Measurements from ENCODE around the gene IZUMO4.
A peak's percentile ranks its signal among the peaks of the same experiment; 100 is the strongest.

IZUMO4 gene

GRCh38 chr19:2096480-2097202 lies at the start of gene IZUMO4:
TSS of gene IZUMO4 (plus strand) at chr19:2096915. CDS start at chr19:2096946, 31 bp downstream.
- peak; percentile 96 for DNase-seq (ENCODE audit: low read depth)

GRCh38 chr19:2047076-2047448 lies 49.7 kb upstream of the IZUMO4 start:
- DNase-seq (ENCODE audit: low read depth): no peak

DNA sequence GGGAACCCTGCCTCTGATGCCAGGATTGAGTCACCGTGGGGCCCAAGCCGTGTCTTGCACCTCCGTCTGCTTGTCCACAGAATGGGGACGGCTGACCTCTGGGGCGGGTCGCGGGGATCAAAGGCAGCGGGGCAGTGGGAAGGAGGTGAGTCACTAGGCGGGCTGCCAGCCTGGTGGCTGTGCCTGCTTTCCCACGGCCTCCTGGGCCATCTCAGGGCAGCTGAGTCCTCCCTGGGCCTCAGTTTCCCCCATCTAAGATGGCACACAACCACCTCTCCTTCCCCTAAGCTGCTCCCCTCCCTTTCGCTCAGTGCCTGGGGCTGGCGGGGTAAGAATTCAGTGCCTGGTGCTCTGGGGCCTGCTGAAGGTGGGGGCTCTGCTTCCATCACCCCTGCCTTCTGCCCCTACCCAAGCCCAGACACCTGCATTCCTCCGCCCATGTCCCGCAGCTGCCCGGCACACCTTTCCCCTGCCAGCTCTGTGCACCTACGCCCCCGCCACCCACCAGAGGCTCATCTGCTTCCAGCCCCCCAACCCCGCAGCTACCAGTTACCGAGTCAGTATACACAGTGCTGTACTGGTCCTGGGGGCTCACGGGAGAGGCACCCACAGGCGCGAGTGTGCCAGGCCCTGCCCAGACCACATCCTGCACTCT lies 49.1 kb upstream of the IZUMO4 start:
- no peak for DNase-seq (ENCODE audit: low read depth)

DNA sequence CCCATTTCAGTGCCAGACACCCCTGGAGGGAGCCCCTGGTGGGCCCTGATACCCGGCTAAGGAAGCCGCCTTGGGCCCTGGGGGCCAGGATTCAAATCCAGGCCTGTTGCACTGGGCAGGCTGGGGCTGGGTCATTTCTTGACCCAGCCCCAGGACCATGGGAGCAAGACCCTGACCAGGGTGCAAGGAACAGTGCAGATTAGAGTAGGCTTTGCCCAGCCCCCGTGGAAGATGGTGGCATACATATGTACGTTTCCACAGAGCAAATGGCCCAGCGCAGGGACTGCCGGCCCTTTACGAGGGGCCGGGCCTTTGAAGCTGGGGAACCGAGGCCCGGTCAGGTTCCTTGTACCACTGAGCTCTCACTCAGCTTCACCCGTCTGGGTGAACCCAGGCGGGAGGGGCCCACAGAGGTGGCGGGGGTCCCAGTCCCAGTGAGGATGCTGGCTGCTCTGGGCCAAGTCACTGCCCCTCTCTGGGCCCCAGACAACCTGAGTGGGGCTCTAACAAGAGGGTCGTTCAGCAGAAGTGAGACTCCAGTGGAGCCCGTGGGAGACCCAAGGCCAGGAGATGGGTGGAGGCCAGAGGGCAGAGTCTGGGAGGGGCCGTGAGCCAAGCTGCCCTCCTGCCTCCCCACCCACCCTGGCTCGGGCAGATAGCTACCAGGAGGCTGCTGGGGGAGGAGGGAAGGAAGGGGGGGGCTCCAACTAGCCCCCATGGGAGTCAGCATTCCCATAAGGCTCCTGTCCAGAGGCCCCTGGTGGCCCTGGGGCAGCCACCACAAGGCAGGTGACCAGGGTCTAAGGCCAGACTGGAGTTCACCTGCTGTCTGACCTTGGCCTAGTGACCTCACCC lies 48.4 kb upstream of the IZUMO4 start:
- no peak for DNase-seq (ENCODE audit: low read depth)

DNA sequence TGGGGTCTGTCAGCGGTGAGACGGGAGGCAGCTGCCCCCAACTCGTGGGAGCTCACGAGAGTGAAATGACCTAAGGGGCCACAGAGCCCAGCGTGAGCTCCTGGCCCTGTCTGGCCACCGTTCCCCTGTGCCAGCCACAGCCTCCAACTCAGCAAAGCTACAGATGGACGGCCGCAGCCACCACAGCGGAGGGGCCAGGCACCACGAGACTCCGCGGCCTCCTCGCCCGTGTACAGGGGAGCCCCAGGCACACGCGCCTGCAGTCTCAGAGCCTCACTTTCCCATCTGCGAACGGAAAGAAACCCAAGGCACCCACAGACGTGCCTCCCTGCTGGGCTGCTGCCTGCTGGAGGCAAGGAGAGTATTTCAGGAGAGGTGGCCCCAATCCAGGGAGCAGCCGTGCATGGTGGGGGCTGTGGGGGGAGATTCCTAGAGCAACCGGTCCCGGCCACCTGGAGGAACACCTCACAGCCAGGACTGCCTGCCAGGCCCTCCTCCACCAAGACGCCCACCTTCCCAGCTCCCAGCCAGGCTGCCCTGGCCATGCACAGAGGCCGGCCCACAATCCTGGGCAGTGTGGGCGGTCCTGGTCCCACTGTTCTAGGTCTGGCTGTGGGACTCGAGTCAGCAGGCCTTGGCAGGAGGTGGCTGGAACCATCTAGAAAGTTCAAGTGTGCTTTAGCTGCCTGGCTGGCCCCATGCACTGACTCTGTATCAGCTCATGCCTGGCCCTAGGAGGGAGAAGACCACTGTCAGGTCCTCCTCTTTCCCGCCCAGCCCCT lies 47.6 kb upstream of the IZUMO4 start:
- no peak for DNase-seq (ENCODE audit: low read depth)

- no peak for DNase-seq (ENCODE audit: low read depth)
Observed at GRCh38 chr19:2049741-2050348, 46.9 kb upstream of the IZUMO4 start.

DNA sequence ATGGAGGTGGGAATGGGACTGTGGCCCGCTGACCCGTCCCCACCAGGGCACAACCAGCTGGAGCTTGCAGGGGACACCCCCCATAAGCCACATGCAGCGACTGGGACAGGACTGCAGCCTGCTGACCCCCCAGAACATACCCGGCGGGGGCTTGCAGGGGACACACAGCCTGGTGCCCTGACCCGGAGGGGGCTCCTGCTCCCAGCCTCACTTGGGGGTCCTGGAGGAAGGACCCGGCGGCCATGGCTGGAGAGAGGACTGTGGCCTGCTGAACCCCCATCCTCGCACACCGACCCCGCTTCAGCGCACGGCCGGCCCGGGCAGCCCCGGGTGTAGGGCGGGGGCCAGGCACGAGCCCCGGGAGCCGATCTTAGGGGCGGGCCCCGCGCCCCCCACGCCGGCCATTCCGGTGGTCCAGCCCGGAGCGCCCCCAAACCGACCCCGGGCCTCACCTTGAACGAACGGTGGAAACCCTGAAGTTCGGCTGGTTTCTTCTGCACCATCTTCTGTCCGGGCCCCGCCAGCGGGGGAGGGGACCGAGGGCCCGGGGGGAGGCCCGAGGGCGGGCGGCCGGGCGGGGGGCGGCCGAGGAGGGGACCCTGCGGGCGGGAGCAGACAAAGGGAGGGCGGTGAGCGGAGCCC lies 46.2 kb upstream of the IZUMO4 start:
- no peak for DNase-seq (ENCODE audit: low read depth)

- no peak for DNase-seq (ENCODE audit: low read depth)
Observed at GRCh38 chr19:2050991-2051772, 45.5 kb upstream of the IZUMO4 start, which contains the start of gene MKNK2. TSS of gene MKNK2 (minus strand) at chr19:2051244. CDS start at chr19:2050851, 393 bp downstream.

DNA sequence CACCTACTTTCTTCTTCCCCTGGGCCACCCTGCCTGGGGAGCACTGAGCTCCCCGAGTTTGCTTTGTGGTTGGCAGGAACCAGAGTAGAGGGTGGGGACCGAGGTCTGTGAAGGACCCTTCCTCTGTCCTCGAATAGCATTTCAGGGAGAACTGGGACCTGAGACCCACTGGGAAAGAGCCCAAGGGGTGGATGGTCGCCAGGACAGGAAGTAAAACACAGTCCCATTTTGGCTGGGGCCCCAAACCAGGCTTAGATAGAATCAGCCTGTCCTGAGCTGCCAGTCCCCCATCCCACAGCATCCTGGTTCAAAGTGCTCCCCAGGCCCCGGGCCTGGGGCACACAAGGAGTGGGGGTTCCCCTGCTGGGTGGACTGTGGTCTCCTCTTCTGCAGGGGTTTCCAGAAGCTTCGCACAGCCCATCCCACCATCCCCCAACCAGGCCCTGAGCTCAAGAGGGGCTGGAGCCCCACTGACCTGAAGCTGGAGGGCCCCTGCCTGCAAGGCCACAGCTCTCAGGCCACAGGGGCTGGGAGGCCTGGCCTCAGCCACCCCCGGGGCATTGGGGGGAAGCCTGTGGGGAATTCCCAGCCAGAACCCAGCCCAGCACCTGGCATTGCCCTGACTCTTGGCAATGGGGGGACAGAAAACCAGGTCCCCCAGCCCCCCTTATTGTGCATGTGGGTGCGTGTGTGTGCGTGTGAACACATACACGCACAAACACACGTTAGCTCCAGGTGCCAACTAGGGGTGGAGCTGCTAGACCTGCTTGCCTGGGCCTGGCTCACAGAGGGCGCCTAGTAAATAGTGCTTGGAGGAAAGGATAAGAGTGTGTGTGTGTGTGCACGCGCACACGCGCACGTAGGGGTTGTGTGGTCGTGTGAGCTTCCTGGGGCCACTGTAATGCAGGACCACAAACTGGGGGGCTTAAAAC lies 44.7 kb upstream of the IZUMO4 start:
- DNase-seq (ENCODE audit: low read depth): no peak

DNA sequence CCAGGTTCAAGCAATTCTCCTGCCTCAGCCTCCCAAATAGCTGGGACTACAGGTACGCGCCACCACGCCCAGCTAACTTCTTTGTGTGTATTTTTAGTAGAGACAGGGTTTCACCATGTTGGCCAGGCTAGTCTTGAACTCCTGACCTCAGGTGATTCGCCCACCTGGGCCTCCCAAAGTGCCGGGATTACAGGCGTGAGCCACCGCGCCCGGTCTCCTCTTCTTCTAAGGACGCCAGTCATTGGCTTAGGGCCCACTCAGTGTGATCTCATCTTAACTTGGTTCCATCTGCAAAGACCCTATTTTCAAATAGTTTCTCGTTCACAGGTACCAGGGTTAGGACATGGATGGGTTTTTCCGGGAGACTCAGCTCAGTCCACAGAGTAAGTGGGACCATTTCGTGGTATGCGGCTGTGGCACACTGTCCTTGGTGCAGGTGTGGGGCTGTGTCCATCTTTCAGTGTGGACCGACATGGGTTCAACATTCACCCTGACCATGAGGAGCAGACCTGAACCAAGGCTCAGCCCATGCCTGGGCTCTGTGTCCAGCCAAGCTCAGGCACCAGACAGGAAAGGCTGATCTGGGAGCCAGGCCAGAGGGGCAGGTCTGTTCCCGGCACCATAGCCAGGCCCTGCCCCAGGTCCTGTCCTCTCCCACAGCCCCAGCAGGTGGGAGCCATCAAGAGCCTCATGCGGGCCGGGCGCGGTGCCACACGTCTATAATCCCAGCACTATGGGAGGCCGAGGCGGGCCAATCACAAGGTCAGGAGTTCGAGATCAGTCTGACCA lies 42.9 kb upstream of the IZUMO4 start:
- no peak for DNase-seq (ENCODE audit: low read depth)

- no peak for DNase-seq (ENCODE audit: low read depth)
Observed at GRCh38 chr19:2054763-2055162, 42.0 kb upstream of the IZUMO4 start.

- DNase-seq (ENCODE audit: low read depth): peak; percentile 88
Observed at GRCh38 chr19:2055931-2056836, 40.5 kb upstream of the IZUMO4 start.

- no peak for DNase-seq (ENCODE audit: low read depth)
Observed at GRCh38 chr19:2056837-2057192, 39.9 kb upstream of the IZUMO4 start.

DNA sequence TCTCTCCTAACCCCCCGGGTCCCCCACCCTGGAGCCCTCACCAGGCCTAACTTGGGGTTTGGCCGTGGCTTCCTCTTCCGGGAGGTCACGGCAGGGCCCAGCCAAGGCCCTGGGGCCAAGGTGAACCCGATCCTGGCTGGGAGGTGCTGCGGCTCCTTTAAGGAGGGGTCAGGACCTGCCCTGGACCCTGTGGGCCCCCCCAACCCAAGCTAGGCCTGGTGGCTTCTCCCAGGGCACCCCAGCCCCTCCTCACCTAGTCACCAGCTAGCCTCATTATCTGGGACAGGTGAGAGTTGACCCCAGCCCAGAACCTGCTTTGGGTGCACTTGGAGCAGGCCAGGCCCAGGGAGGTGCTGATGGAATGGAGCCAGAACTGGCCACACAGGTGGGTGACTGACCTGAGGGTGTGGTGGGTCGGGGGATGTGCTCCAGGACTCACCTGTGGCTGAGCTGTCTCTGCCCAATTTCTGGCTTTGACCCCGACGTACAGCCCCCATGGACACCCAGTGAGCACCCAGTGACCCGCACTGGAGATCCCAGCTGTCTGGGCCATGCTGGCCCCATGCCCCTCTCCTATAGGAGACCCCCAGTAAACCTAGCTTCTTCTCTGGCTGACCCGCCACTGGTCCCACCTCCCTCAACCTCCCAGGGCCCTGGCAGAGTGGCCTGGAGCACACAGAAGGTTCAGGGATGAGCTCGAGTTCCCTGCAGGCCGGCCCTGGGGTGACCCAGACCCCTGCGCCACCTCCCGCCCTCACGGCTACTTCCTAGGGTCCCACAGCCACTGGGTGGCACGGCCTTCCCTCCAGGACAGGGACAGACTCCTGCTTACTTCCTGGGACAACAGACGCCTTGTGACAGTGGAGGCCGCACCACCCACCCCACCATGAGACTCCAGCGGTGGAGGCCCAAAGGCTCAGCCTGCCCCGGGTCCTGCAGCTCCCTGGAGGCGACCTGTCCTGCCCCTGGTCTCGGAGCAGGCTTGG lies 38.9 kb upstream of the IZUMO4 start:
- no peak for DNase-seq (ENCODE audit: low read depth)

- no peak for DNase-seq (ENCODE audit: low read depth)
Observed at GRCh38 chr19:2058570-2059421, 37.9 kb upstream of the IZUMO4 start.
